HUES48 (cell line): Measurements from ENCODE around the gene DCAF15.
"Not testable (repeated sequence)": the region's sequence is repeated elsewhere in the genome, so short reads cannot be mapped to it uniquely, and the experiment has no call there.

ENCODE experiments used
- H3K27ac ChIP-seq: one replicate; pipeline ENCODE4 v1.7.0; 2013; ENCODE audit warnings: low read depth, low read length, inconsistent platforms
- H3K27me3 ChIP-seq: 2 replicates; pipeline ENCODE4 v1.6.1; 2013; ENCODE audit warnings: mild to moderate bottlenecking, low read length; ENCODE audit not compliant: control insufficient read depth, insufficient read depth
- H3K36me3 ChIP-seq: 2 replicates; pipeline ENCODE4 v1.6.1; 2013; ENCODE audit warnings: low read length; ENCODE audit not compliant: control insufficient read depth, insufficient read depth
- H3K4me1 ChIP-seq: 2 replicates; pipeline ENCODE4 v1.6.1; 2013; ENCODE audit warnings: mild to moderate bottlenecking, low read length; ENCODE audit not compliant: control insufficient read depth, insufficient read depth
- H3K4me3 ChIP-seq: 2 replicates; pipeline ENCODE4 v1.5.1; 2013; ENCODE audit warnings: mild to moderate bottlenecking, low read depth, low read length
- H3K9ac ChIP-seq: 2 replicates; pipeline ENCODE4 v1.6.1; 2013; ENCODE audit warnings: mild to moderate bottlenecking, low read depth, low read length, moderate library complexity
- H3K9me3 ChIP-seq: 2 replicates; pipeline ENCODE4 v1.6.1; 2013; ENCODE audit warnings: low read length; ENCODE audit not compliant: control insufficient read depth, insufficient read depth

Gene DCAF15

GRCh38 chr19:13917888-13918406 is 34.4 kb upstream of the DCAF15 start:
- Histone ChIP-seq H3K4me3 (no peak overlapping the region), H3K36me3 (peaks cover 70% of the 10 kb centered on the region), H3K27me3 (no peaks in the 10 kb centered on the region), H3K27ac (no peak overlapping the region), H3K4me1 (no peaks in the 10 kb centered on the region), H3K9ac (no peak overlapping the region), H3K9me3 (peaks cover 5% of the 10 kb centered on the region; the same call in 1 of the 2 replicates)

GRCh38 chr19:13918726-13919411 is 33.4 kb upstream of the DCAF15 start:
- Histone ChIP-seq H3K36me3 (peaks cover 71% of the 10 kb centered on the region), H3K4me1 (no peaks in the 10 kb centered on the region), H3K4me3 (no peak overlapping the region)

GRCh38 chr19:13920524-13920923 is 31.8 kb upstream of the DCAF15 start:
- Histone ChIP-seq H3K4me3 (no peak overlapping the region), H3K36me3 (peaks cover 69% of the 10 kb centered on the region), H3K27ac (no peak overlapping the region)

More at GRCh38 chr19:13918726-13919411, 33.4 kb upstream of the DCAF15 start:
- Histone ChIP-seq H3K9ac (no peak overlapping the region), H3K27me3 (no peaks in the 10 kb centered on the region), H3K27ac (no peak overlapping the region), H3K9me3 (peaks cover 5% of the 10 kb centered on the region; the same call in 1 of the 2 replicates)

GRCh38 chr19:13920940-13921747 is 31.2 kb upstream of the DCAF15 start:
- H3K36me3 ChIP-seq, result peaks cover 66% of the 10 kb centered on the region
- no peak overlapping the region for H3K9ac ChIP-seq
- H3K4me3 ChIP-seq, result no peak overlapping the region
- peaks cover 5% of the 10 kb centered on the region; the same call in 1 of the 2 replicates for H3K9me3 ChIP-seq
- H3K27ac ChIP-seq, result no peak overlapping the region
- no peaks in the 10 kb centered on the region for H3K4me1 ChIP-seq
- H3K27me3 ChIP-seq, result no peaks in the 10 kb centered on the region

More at GRCh38 chr19:13920524-13920923, 31.8 kb upstream of the DCAF15 start:
- Histone ChIP-seq H3K27me3 (no peaks in the 10 kb centered on the region), H3K4me1 (no peaks in the 10 kb centered on the region), H3K9ac (no peak overlapping the region), H3K9me3 (peaks cover 5% of the 10 kb centered on the region; the same call in 1 of the 2 replicates)

GRCh38 chr19:13922118-13922517 is 30.2 kb upstream of the DCAF15 start:
- peaks cover 67% of the 10 kb centered on the region for H3K36me3 ChIP-seq
- H3K4me3 ChIP-seq, H3K27ac ChIP-seq, H3K4me1 ChIP-seq, H3K9ac ChIP-seq, H3K27me3 ChIP-seq, H3K9me3 ChIP-seq: not testable (repeated sequence)

GRCh38 chr19:13923194-13923987 is 28.9 kb upstream of the DCAF15 start:
- no peaks in the 10 kb centered on the region for H3K27me3 ChIP-seq
- H3K36me3 ChIP-seq, result peaks cover 72% of the 10 kb centered on the region
- H3K9me3 ChIP-seq, result peaks cover 5% of the 10 kb centered on the region; the same call in 1 of the 2 replicates
- H3K4me1 ChIP-seq, result no peaks in the 10 kb centered on the region
- no peak overlapping the region for H3K4me3 ChIP-seq
- H3K27ac ChIP-seq, result no peak overlapping the region
- no peak overlapping the region for H3K9ac ChIP-seq

- H3K9me3 ChIP-seq, result peaks cover 1% of the 10 kb centered on the region; the same call in 1 of the 2 replicates
- H3K4me1 ChIP-seq, result no peaks in the 10 kb centered on the region
- H3K9ac ChIP-seq, result no peak overlapping the region
- H3K27me3 ChIP-seq, result no peaks in the 10 kb centered on the region
- no peak overlapping the region for H3K27ac ChIP-seq
- no peak overlapping the region for H3K4me3 ChIP-seq
- peaks cover 66% of the 10 kb centered on the region for H3K36me3 ChIP-seq
These were observed 26.3 kb upstream of the DCAF15 start for GRCh38 chr19:13926010-13926409.

- peaks cover 60% of the 10 kb centered on the region for H3K36me3 ChIP-seq
- H3K27ac ChIP-seq, result no peak overlapping the region
These were observed 25.6 kb upstream of the DCAF15 start for GRCh38 chr19:13926715-13927114.

GRCh38 chr19:13929340-13929739 is 23.0 kb upstream of the DCAF15 start:
- Histone ChIP-seq H3K9me3 (no peaks in the 10 kb centered on the region), H3K27ac (no peak overlapping the region), H3K4me1 (no peaks in the 10 kb centered on the region), H3K27me3 (no peaks in the 10 kb centered on the region), H3K4me3 (no peak overlapping the region), H3K36me3 (peaks cover 40% of the 10 kb centered on the region), H3K9ac (no peak overlapping the region)

More at GRCh38 chr19:13926715-13927114, 25.6 kb upstream of the DCAF15 start:
- no peaks in the 10 kb centered on the region for H3K27me3 ChIP-seq
- H3K9me3 ChIP-seq, result no peaks in the 10 kb centered on the region
- no peak overlapping the region for H3K9ac ChIP-seq
- H3K4me1 ChIP-seq, result no peaks in the 10 kb centered on the region
- no peak overlapping the region for H3K4me3 ChIP-seq

GRCh38 chr19:13929956-13930355 is 22.4 kb upstream of the DCAF15 start:
- Histone ChIP-seq H3K4me3 (no peak overlapping the region), H3K27me3 (no peaks in the 10 kb centered on the region), H3K4me1 (no peaks in the 10 kb centered on the region), H3K36me3 (peaks cover 34% of the 10 kb centered on the region), H3K9ac (no peak overlapping the region), H3K9me3 (no peaks in the 10 kb centered on the region), H3K27ac (no peak overlapping the region)
